GM13977 (cell line): ENCODE results near the gene SNUPN.

ENCODE experiments used
- DNase-seq: peaks from one replicate; pipeline ENCODE4 v3.0.0; 2012; ENCODE audit warnings: low spot score
- CTCF ChIP-seq: IDR thresholded peaks from 2 replicates; pipeline ENCODE4 v1.5.1; 2012; ENCODE audit warnings: mild to moderate bottlenecking, control low read depth; ENCODE audit not compliant: insufficient read depth; ENCODE audit errors: extremely low read depth, missing control alignments
- in situ Hi-C: fragments of 300-500 bp; cut with MboI; formaldehyde crosslinking; loops from one replicate; pipeline ENCODE4 v1.12.0; 2022; ENCODE audit warnings: low sequenced_read_pairs, low pct_unique_long_range_greater_than_20kb, mixed read lengths, inconsistent platforms; ENCODE audit not compliant: unreplicated experiment

The SNUPN gene

GRCh38 chr15:75606711-75607699 is 18.5 kb downstream of the SNUPN start:
- DNase-seq, result no peak
- no peak for TF ChIP-seq CTCF
- in situ Hi-C loops, result no loop called here

- in situ Hi-C loops, result no loop called here
- no peak for TF ChIP-seq CTCF
- DNase-seq, result no peak
Observed at GRCh38 chr15:75606026-75606425, 19.5 kb downstream of the SNUPN start.

- in situ Hi-C loops, result no loop called here
Observed at GRCh38 chr15:75599401-75599800, 26.1 kb downstream of the SNUPN start.

GRCh38 chr15:75598361-75598760 is 27.2 kb downstream of the SNUPN start:
- no peak for TF ChIP-seq CTCF
- no peak for DNase-seq
- in situ Hi-C loops, result no loop called here

More at GRCh38 chr15:75599401-75599800, 26.1 kb downstream of the SNUPN start:
- no peak for DNase-seq
- TF ChIP-seq CTCF, result no peak

GRCh38 chr15:75597667-75598341 is 27.7 kb downstream of the SNUPN start:
- TF ChIP-seq CTCF, result peak; percentile 41
- in situ Hi-C loops, result no loop called here
- DNase-seq, result no peak

- TF ChIP-seq CTCF, result no peak
- DNase-seq, result no peak
- in situ Hi-C loops, result no loop called here
Observed at GRCh38 chr15:75596703-75597345, 28.7 kb downstream of the SNUPN start.
